Stomach (tissue), 9 donors: ENCODE data around the gene AJUBA. TPM values are rescaled to one million over a fixed set of nuclear protein-coding genes. Genes with fewer than 3 reads are reported as not detected.

Experiments
- DNase-seq, 2 donors: peaks; one replicate each; pipeline versions ENCODE4 v3.0.0 to v3.0.0-alpha.2; 2013 to 2019
- H3K27ac ChIP-seq, 5 donors: fragments of 200-600 bp in 4 of 5; sonication (generic) in 4 of 5; one replicate each; pipeline ENCODE4 v1.5.1; 2013 to 2019; ENCODE audit warnings: mild to moderate bottlenecking in 1 of 5, moderate library complexity in 1 of 5
- H3K27me3 ChIP-seq, 3 donors: fragments of 200-600 bp; sonication (generic); one replicate each; pipeline ENCODE4 v1.5.1; 2017 to 2019; ENCODE audit warnings: mixed run types in 1 of 3
- H3K36me3 ChIP-seq, 4 donors: fragments of 200-600 bp; sonication (generic); 1 replicate in 3 of 4; 2 replicates in 1 of 4; pipeline ENCODE4 v1.5.1; 2016 to 2019
- H3K4me1 ChIP-seq, 4 donors: fragments of 200-600 bp; sonication (generic); one replicate each; pipeline ENCODE4 v1.5.1; 2016 to 2019
- H3K4me3 ChIP-seq, 4 donors: fragments of 200-600 bp; sonication (generic) in 3 of 4; one replicate each; pipeline ENCODE4 v1.5.1; 2016 to 2019; ENCODE audit warnings: mild to moderate bottlenecking in 1 of 4
- H3K9me3 ChIP-seq, 4 donors: fragments of 200-600 bp; sonication (generic); one replicate each; pipeline ENCODE4 v1.5.1; 2016 to 2019
- EP300 ChIP-seq: sonication (generic); formaldehyde crosslinking; IDR thresholded peaks from one replicate; pipeline ENCODE4 v1.6.1; 2017; ENCODE audit warnings: antibody characterized with exemption
- POLR2A ChIP-seq, 4 donors: fragments of 450-650 bp; IDR thresholded peaks; one replicate each; pipeline ENCODE4 v1.6.1; 2016; ENCODE audit warnings: antibody characterized with exemption in 4 of 4, control low read depth in 2 of 4, mild to moderate bottlenecking in 1 of 4, moderate library complexity in 1 of 4
- POLR2AphosphoS5 ChIP-seq, 3 donors: sonication (generic); formaldehyde crosslinking; IDR thresholded peaks; one replicate each; pipeline ENCODE4 v1.6.1; 2016; ENCODE audit warnings: antibody characterized with exemption in 3 of 3
- WGBS, 5 donors: extraction: QIAGEN DNeasy Blood & Tissue Kit in 3 of 5; methylation state at CpG; one replicate each; pipeline versions ENCODE4 v1.1.5 to v1.1.7; 2013 to 2018; 5-methylcytosine and 5-hydroxymethylcytosine counted together
- intact Hi-C: fragments of 100-400 bp; cut with DNase I; formaldehyde crosslinking; loops from one replicate; pipeline ENCODE4 v1.15.1; 2023; ENCODE audit warnings: low total_unique reads
- polyA plus RNA-seq, 3 donors: library from polyadenylated mRNA; stranded (reverse); fragments of 200-250 nt; gene quantifications; one replicate each; pipeline ENCODE4 v1.2.3, GENCODE V29; 2013
- total RNA-seq, 5 donors: library from RNA; depleted of rRNA; stranded (reverse); fragments of >200 nt; gene quantifications; one replicate each; pipeline versions ENCODE4 v1.1.0 to v1.2.3, GENCODE V29; 2014 to 2016
- TF ChIP-seq, protein P1 (sequence below), 7 experiments: fragments of 450-650 bp in 4 of 7; fragments of 200-600 bp in 3 of 7; sonication (generic) in 3 of 7; IDR thresholded peaks; one replicate each; pipeline ENCODE4 v1.5.1; 2016 to 2019; ENCODE audit warnings: antibody characterized with exemption in 7 of 7, control low read depth in 2 of 7, mild to moderate bottlenecking in 1 of 7
- donor health status: healthy with polysubstance abuse.
- donor health status: Bipolar disorder and iron deficiency.
- donor health status: healthy.

The AJUBA gene
- total and polyA plus RNA-seq, 8 donors: 1.5 to 13.3 (median 6.9) TPM; not detected in 1

DNA sequence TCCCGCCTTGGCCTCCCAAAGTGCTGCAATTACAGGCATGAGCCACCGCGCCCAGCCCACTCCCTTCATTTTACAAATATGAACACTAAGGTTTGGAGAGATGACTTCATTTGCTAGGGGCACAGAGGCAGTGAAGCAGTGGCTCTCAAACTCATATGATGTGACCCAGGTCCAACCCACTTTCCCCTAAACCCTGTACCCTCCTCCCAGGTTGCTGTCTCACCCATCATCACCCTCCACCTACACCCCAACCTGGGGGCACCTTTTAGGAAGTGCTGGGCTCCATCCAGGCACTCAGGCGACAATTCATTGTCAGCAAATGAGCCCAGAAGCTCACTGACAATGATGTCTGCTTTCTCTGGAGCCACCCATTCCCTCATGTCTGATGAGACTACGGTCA is 58.6 kb downstream of the AJUBA start:
- H3K36me3 ChIP-seq: peaks cover 44 to 78% (median 66%) of the 10 kb centered on the region in 4 donors
- 95 to 97% (median 96%) methylated on average over 5 of the region's 5 CpGs for WGBS, 5 donors
- no peak overlapping the region for H3K4me3 ChIP-seq
- H3K4me1 ChIP-seq: peaks cover 20 to 39% (median 26%) of the 10 kb centered on the region in 4 donors
- no peak for DNase-seq
- H3K27me3 ChIP-seq: no peaks in the 10 kb centered on the region
- H3K9me3 ChIP-seq: no peaks in the 10 kb centered on the region
- H3K27ac ChIP-seq: no peak overlapping the region
- TF ChIP-seq, protein P1, sequence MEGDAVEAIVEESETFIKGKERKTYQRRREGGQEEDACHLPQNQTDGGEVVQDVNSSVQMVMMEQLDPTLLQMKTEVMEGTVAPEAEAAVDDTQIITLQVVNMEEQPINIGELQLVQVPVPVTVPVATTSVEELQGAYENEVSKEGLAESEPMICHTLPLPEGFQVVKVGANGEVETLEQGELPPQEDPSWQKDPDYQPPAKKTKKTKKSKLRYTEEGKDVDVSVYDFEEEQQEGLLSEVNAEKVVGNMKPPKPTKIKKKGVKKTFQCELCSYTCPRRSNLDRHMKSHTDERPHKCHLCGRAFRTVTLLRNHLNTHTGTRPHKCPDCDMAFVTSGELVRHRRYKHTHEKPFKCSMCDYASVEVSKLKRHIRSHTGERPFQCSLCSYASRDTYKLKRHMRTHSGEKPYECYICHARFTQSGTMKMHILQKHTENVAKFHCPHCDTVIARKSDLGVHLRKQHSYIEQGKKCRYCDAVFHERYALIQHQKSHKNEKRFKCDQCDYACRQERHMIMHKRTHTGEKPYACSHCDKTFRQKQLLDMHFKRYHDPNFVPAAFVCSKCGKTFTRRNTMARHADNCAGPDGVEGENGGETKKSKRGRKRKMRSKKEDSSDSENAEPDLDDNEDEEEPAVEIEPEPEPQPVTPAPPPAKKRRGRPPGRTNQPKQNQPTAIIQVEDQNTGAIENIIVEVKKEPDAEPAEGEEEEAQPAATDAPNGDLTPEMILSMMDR (IDR thresholded peaks at IDR 0.05): no peak
- no peak for TF ChIP-seq POLR2AphosphoS5 (IDR thresholded peaks at IDR 0.05)
- no peak for TF ChIP-seq POLR2A (IDR thresholded peaks at IDR 0.05)
- no peak for TF ChIP-seq EP300
- intact Hi-C loops: no loop called here

DNA sequence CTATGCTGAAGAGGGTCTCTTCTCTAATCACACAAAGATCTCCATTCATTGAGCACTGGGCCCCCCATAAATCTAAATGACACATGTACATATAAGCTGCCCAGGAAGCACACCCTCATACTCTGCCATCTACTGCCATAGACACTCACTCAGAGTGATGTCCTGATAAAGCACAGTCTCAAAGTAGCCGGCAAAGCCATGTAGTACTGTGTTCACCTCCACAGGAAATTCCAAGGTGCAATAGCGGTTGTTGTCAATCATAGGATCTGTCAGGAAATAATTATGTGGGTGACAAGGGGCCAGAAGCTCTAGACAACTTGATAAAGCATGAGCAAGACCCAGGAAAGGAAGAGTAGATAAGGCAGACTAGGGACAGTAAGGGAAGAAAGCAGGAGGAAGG is 60.1 kb downstream of the AJUBA start:
- H3K27me3 ChIP-seq: no peaks in the 10 kb centered on the region
- WGBS, 5 donors: 86 to 96% (median 88%) methylated on average over 2 of the region's 2 CpGs
- no peaks in the 10 kb centered on the region for H3K9me3 ChIP-seq
- no peak overlapping the region for H3K4me3 ChIP-seq
- no peak for DNase-seq
- H3K4me1 ChIP-seq: peaks cover 16 to 33% (median 19%) of the 10 kb centered on the region in 4 donors
- no peak overlapping the region for H3K27ac ChIP-seq
- TF ChIP-seq EP300: no peak
- no peak for TF ChIP-seq POLR2AphosphoS5 (IDR thresholded peaks at IDR 0.05)
- no peak for TF ChIP-seq POLR2A (IDR thresholded peaks at IDR 0.05)
- TF ChIP-seq, protein P1 (IDR thresholded peaks at IDR 0.05): no peak
- intact Hi-C loops: no loop called here
- peaks cover 44 to 74% (median 66%) of the 10 kb centered on the region in 4 donors for H3K36me3 ChIP-seq

Other genes starting within 250 kb of the AJUBA start
- 100 to 1,000 TPM in 1 of 5 donors, 10 to 100 TPM in 4; 46.7 to 119 (median 58.6) TPM for gene OXA1L, start 215.9 kb downstream of the AJUBA start, total RNA-seq
- gene OXA1L, start 215.9 kb downstream of the AJUBA start, polyA plus RNA-seq: 100 to 1,000 TPM in 1 of 3 donors, 10 to 100 TPM in 2; 81.9 to 116 (median 97.9) TPM
- gene SLC7A7, start 167.1 kb downstream of the AJUBA start, total RNA-seq: 10 to 100 TPM in 2 of 5 donors, 1 to 10 TPM in 1, not detected in 2; 7.6 to 29.4 (median 10.5) TPM
- gene SLC7A7, start 167.1 kb downstream of the AJUBA start, polyA plus RNA-seq: 1 to 10 TPM; 3.1 to 8.6 (median 3.2) TPM
- 100 to 1,000 TPM in 2 of 5 donors, 10 to 100 TPM in 2, not detected in 1; 25.2 to 194 (median 110) TPM for gene MRPL52, start 152.7 kb downstream of the AJUBA start, total RNA-seq
- 100 to 1,000 TPM; 134 to 181 (median 156) TPM for gene MRPL52, start 152.7 kb downstream of the AJUBA start, polyA plus RNA-seq
- gene MMP14, start 146.0 kb downstream of the AJUBA start, total RNA-seq: 100 to 1,000 TPM in 1 of 5 donors, 10 to 100 TPM in 4; 20.5 to 104 (median 46.7) TPM
- 10 to 100 TPM; 14.7 to 59.1 (median 29.6) TPM for gene MMP14, start 146.0 kb downstream of the AJUBA start, polyA plus RNA-seq
- gene LRP10, start 110.8 kb downstream of the AJUBA start, total RNA-seq: 100 to 1,000 TPM in 3 of 5 donors, 10 to 100 TPM in 2; 37.1 to 277 (median 112) TPM
- 10 to 100 TPM; 25.1 to 47.3 (median 26.9) TPM for gene LRP10, start 110.8 kb downstream of the AJUBA start, polyA plus RNA-seq
- 1 to 10 TPM in 1 of 5 donors, under 1 TPM in 2, not detected in 2; 0.45 to 1.1 (median 0.87) TPM for gene REM2, start 99.3 kb downstream of the AJUBA start, total RNA-seq
- gene REM2, start 99.3 kb downstream of the AJUBA start, polyA plus RNA-seq: 1 to 10 TPM in 1 of 3 donors, under 1 TPM in 1, not detected in 1; 0.12 to 1.2 TPM
- 100 to 1,000 TPM in 2 of 5 donors, 10 to 100 TPM in 3; 12.1 to 126 (median 94.7) TPM for gene RBM23, start 63.4 kb downstream of the AJUBA start, total RNA-seq
- 10 to 100 TPM; 23.5 to 59.1 (median 41.2) TPM for gene RBM23, start 63.4 kb downstream of the AJUBA start, polyA plus RNA-seq
- 10 to 100 TPM; 20.9 to 48.8 (median 36.2) TPM for gene PRMT5, start 53.2 kb downstream of the AJUBA start, total RNA-seq
- gene PRMT5, start 53.2 kb downstream of the AJUBA start, polyA plus RNA-seq: 10 to 100 TPM; 32.1 to 39.6 (median 38.0) TPM
- gene HAUS4, start 25.5 kb downstream of the AJUBA start, total RNA-seq: 100 to 1,000 TPM in 1 of 5 donors, 10 to 100 TPM in 4; 38.5 to 121 (median 76.8) TPM
- gene HAUS4, start 25.5 kb downstream of the AJUBA start, polyA plus RNA-seq: 10 to 100 TPM; 28.1 to 38.8 (median 37.0) TPM
- 10 to 100 TPM in 3 of 5 donors, 1 to 10 TPM in 1, not detected in 1; 5.0 to 29.1 (median 20.6) TPM for gene C14orf93, start 27.6 kb upstream of the AJUBA start, total RNA-seq
- 1 to 10 TPM; 6.8 to 8.6 (median 7.2) TPM for gene C14orf93, start 27.6 kb upstream of the AJUBA start, polyA plus RNA-seq
- gene PSMB5, start 52.3 kb upstream of the AJUBA start, total RNA-seq: 100 to 1,000 TPM in 1 of 5 donors, 10 to 100 TPM in 4; 34.4 to 139 (median 54.6) TPM
- 100 to 1,000 TPM in 1 of 3 donors, 10 to 100 TPM in 2; 96.4 to 147 (median 98.6) TPM for gene PSMB5, start 52.3 kb upstream of the AJUBA start, polyA plus RNA-seq
- not detected for gene PSMB11, start 59.7 kb upstream of the AJUBA start, total RNA-seq
- gene PSMB11, start 59.7 kb upstream of the AJUBA start, polyA plus RNA-seq: not detected
- gene CDH24, start 75.0 kb upstream of the AJUBA start, total RNA-seq: 10 to 100 TPM in 1 of 5 donors, 1 to 10 TPM in 3, not detected in 1; 1.2 to 14.3 (median 4.8) TPM
- 1 to 10 TPM; 2.3 to 4.0 (median 3.2) TPM for gene CDH24, start 75.0 kb upstream of the AJUBA start, polyA plus RNA-seq
- 100 to 1,000 TPM; 114 to 232 (median 123) TPM for gene ACIN1, start 112.6 kb upstream of the AJUBA start, total RNA-seq
- 10 to 100 TPM; 37.1 to 86.4 (median 52.7) TPM for gene ACIN1, start 112.6 kb upstream of the AJUBA start, polyA plus RNA-seq
- 10 to 100 TPM in 2 of 5 donors, 1 to 10 TPM in 2, not detected in 1; 1.8 to 25.2 (median 14.0) TPM for gene C14orf119, start 113.0 kb upstream of the AJUBA start, total RNA-seq
- gene C14orf119, start 113.0 kb upstream of the AJUBA start, polyA plus RNA-seq: 10 to 100 TPM; 27.4 to 51.8 (median 49.8) TPM
- gene CIROP, start 122.4 kb upstream of the AJUBA start, total RNA-seq: not detected
- not detected for gene CIROP, start 122.4 kb upstream of the AJUBA start, polyA plus RNA-seq
- not detected for gene CEBPE, start 136.7 kb upstream of the AJUBA start, total RNA-seq
- under 1 TPM in 1 of 3 donors, not detected in 2; 0.37 TPM for gene CEBPE, start 136.7 kb upstream of the AJUBA start, polyA plus RNA-seq
- 100 to 1,000 TPM in 1 of 5 donors, 10 to 100 TPM in 3, 1 to 10 TPM in 1; 1.2 to 102 (median 43.7) TPM for gene SLC7A8, start 201.1 kb upstream of the AJUBA start, total RNA-seq
- 10 to 100 TPM; 22.1 to 33.9 (median 22.4) TPM for gene SLC7A8, start 201.1 kb upstream of the AJUBA start, polyA plus RNA-seq